Esophagus muscularis mucosa (tissue), 3 donors: ENCODE measurements around the gene RHOT2.

ENCODE experiments used
- POLR2A ChIP-seq: fragments of 450-650 bp; IDR thresholded peaks from one replicate; pipeline ENCODE4 v1.6.1; 2017; ENCODE audit warnings: antibody characterized with exemption, moderate library complexity, mild to moderate bottlenecking, low read depth
- TF ChIP-seq, protein P1 (sequence below), 3 experiments: fragments of 200-600 bp in 2 of 3; fragments of 450-650 bp in 1 of 3; sonication (generic) in 2 of 3; IDR thresholded peaks; one replicate each; pipeline ENCODE4 v1.5.1; 2017 to 2019; ENCODE audit warnings: antibody characterized with exemption in 3 of 3, mild to moderate bottlenecking in 2 of 3, moderate library complexity in 1 of 3

DNA sequence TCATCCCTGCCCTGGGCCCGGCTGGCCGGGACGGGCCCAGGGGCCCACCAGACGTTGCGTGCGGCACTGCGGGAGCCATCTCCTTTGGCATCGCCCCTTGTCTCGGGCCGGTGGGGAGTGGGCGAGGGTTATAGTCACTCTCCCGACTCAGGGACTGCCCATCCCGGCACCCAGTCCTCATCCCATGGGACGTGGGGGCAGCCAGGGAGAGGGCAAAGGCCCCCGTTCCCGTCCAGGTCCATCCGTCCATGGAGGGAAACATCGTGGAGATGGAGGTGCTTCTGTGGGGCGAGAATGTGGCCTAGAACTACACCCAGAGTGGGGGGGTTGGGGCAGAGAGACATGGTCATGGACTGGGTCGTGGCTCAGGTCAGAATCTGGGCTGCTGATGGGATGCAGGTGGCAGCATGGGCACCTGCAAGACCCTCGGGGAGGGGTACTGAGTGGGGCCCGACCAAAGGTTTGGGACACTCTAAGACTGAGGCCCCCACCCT lies 21.2 kb upstream of the RHOT2 start:
- TF ChIP-seq, protein P1, sequence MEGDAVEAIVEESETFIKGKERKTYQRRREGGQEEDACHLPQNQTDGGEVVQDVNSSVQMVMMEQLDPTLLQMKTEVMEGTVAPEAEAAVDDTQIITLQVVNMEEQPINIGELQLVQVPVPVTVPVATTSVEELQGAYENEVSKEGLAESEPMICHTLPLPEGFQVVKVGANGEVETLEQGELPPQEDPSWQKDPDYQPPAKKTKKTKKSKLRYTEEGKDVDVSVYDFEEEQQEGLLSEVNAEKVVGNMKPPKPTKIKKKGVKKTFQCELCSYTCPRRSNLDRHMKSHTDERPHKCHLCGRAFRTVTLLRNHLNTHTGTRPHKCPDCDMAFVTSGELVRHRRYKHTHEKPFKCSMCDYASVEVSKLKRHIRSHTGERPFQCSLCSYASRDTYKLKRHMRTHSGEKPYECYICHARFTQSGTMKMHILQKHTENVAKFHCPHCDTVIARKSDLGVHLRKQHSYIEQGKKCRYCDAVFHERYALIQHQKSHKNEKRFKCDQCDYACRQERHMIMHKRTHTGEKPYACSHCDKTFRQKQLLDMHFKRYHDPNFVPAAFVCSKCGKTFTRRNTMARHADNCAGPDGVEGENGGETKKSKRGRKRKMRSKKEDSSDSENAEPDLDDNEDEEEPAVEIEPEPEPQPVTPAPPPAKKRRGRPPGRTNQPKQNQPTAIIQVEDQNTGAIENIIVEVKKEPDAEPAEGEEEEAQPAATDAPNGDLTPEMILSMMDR (IDR thresholded peaks at IDR 0.05), result no peak
- no peak for TF ChIP-seq POLR2A
